ENCODE data around the gene FZD8.

DNA sequence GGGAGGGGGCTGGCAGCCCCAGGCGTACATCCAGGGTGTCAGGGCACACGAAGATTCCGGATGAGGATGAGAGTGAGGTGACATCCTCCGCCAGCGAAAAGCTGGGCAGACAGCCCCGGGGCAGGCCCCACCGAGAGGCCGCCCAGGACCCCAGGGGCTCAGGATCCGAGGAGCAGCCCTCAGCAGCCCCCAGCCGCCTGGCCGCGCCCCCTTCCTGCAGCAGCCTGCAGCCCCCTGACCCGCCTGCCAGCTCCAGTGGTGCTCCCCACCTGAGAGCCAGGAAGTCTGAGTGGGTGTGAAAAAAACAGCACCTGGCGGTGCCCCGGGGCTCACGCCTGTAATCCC lies 33.8 kb downstream of the FZD8 start:
- no peak for TF ChIP-seq POLR2A (IDR thresholded peaks at IDR 0.05)
- TF ChIP-seq, protein P1, sequence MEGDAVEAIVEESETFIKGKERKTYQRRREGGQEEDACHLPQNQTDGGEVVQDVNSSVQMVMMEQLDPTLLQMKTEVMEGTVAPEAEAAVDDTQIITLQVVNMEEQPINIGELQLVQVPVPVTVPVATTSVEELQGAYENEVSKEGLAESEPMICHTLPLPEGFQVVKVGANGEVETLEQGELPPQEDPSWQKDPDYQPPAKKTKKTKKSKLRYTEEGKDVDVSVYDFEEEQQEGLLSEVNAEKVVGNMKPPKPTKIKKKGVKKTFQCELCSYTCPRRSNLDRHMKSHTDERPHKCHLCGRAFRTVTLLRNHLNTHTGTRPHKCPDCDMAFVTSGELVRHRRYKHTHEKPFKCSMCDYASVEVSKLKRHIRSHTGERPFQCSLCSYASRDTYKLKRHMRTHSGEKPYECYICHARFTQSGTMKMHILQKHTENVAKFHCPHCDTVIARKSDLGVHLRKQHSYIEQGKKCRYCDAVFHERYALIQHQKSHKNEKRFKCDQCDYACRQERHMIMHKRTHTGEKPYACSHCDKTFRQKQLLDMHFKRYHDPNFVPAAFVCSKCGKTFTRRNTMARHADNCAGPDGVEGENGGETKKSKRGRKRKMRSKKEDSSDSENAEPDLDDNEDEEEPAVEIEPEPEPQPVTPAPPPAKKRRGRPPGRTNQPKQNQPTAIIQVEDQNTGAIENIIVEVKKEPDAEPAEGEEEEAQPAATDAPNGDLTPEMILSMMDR (IDR thresholded peaks at IDR 0.05): no peak

Data from body of pancreas (tissue), 4 donors.